Measurements from ENCODE around the gene CAMSAP2.

The CAMSAP2 gene, protein sequence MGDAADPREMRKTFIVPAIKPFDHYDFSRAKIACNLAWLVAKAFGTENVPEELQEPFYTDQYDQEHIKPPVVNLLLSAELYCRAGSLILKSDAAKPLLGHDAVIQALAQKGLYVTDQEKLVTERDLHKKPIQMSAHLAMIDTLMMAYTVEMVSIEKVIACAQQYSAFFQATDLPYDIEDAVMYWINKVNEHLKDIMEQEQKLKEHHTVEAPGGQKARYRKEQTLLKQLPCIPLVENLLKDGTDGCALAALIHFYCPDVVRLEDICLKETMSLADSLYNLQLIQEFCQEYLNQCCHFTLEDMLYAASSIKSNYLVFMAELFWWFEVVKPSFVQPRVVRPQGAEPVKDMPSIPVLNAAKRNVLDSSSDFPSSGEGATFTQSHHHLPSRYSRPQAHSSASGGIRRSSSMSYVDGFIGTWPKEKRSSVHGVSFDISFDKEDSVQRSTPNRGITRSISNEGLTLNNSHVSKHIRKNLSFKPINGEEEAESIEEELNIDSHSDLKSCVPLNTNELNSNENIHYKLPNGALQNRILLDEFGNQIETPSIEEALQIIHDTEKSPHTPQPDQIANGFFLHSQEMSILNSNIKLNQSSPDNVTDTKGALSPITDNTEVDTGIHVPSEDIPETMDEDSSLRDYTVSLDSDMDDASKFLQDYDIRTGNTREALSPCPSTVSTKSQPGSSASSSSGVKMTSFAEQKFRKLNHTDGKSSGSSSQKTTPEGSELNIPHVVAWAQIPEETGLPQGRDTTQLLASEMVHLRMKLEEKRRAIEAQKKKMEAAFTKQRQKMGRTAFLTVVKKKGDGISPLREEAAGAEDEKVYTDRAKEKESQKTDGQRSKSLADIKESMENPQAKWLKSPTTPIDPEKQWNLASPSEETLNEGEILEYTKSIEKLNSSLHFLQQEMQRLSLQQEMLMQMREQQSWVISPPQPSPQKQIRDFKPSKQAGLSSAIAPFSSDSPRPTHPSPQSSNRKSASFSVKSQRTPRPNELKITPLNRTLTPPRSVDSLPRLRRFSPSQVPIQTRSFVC (N-terminal part only)

DNA sequence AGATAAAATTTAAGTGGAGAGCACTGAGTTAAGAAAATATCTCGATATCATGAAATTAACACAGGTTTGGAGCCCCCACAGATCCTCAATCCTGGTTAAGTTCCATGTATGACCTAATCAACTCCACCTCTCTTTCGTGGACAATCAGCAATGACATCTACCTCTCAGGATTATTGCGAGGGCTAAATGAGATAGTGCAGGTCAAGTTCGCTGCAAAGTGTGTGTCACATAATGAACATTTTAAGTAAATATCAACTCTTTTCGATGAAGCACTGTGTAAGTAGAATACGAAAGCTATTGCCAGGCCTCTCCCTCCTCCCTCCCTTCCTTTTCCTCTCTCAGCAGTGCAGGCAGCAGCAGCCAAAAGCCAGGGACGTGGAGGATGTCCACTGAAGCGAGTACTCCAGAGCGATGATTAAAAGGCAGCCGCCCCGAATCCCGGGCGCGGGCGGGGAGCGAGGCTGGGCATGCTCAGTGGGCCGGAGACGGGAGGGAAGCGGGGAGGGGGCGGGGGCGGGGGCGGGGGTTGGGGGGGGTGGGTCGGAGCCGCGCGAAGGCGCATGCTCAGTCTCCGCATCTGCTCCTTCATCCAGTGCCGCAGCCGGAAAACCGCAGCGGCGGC, at the start of gene CAMSAP2:
Gene CAMSAP2, plus strand, starts transcription at position 567 of the 622 bp plus-strand sequence. CDS start 935 bp downstream, outside the sequence.
- DNase-seq = peak; percentile 72

DNA sequence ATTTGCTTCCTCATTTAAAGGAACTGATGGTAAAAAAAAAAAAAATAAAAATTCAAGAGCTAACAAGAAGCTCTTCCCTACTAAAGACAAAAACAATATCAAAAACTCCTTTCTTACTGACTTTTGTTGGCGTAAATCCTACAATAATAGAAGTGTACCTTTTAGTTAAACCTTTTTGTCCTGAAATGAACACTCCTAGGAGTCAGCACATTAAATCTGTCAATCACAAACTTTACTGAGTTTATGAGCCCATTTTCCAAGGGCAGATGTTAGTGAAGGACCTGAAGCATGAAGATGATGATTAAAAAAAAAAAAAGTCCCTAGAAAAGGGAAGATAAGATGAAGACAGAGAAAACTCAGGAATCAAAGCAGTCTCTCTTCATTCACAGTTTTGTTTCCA, 46.4 kb upstream of the CAMSAP2 start:
- no peak for DNase-seq

DNA sequence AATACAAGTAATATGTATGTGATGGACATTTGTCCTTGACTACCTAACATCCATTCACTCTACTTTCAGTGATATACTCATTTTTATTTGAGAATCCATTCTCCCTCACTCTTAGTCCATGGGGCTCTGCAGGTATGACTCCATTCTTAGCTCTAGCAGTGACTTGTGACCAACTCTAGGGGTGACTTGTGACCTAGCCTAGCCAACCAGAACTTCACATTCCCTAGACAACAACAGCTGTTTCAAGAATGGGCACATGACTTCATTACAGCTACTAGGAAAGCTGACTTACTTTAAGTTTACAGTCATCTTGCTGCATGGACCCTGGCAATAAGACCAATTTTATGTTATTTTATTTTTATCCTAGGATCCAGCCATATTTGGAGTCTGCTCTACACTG, 45.4 kb upstream of the CAMSAP2 start:
- no peak for DNase-seq

DNA sequence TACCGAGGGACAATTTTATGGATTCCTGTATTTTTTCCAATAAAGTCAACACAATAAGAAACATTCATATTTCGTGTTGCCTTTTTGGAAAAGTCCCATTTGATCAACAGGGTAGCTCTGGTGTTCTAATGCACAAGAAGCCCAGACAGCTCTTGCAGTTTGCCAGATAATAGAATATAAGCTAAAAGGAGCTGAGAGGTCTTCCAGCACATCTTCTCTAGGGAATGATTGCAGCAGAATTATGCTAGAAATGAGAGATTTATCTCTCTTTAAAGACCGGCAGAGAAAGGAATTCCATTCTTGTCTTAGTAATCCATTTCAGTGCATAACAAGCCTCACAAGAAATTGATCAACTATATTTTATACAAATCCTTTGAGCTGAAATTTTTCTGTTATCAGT, 44.0 kb upstream of the CAMSAP2 start:
- no peak for DNase-seq

DNA sequence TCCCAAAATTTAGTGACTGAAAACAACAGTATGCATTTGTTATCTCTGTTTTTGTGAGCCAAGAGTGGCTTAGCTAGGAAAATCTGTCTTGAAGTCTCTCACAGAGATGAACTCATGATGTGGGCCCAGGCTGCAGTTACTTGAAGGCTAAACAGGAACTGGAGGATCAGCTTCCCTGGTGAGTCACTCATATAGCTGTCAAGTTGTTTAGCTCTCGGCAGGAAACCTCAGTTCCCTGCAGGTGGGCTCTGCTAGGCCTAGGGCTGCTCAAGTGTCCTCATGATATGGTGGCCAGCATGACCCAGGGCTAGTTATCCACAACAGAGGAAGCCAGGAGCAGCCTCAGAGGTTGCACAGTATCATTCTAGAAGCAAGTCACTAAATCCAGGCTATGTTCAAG, 38.8 kb upstream of the CAMSAP2 start:
- DNase-seq = no peak

DNA sequence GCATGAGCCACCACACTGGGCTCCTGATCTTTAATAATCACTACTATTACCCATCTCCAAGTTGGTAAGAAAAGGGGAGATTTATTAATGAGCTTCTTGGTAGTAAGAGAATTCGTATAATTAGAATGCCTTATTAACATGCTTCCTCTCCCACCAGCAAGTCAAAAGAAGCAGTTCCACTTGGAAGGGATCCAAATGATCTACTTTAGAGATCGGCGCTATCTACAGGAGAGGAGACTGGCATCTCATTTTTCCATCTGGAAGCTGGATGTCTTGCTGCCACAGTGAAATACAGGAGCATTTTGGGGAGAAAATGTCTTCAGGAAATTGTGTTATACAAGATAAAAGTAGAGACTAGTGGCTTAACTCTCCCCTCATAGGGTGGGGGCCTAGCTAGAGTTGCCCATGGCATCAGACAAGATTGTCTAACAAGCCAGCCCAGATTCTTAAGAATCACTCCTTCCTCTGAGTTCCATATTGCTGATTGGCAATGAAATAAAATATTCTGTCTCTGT, 33.6 kb upstream of the CAMSAP2 start:
- no peak for DNase-seq

DNA sequence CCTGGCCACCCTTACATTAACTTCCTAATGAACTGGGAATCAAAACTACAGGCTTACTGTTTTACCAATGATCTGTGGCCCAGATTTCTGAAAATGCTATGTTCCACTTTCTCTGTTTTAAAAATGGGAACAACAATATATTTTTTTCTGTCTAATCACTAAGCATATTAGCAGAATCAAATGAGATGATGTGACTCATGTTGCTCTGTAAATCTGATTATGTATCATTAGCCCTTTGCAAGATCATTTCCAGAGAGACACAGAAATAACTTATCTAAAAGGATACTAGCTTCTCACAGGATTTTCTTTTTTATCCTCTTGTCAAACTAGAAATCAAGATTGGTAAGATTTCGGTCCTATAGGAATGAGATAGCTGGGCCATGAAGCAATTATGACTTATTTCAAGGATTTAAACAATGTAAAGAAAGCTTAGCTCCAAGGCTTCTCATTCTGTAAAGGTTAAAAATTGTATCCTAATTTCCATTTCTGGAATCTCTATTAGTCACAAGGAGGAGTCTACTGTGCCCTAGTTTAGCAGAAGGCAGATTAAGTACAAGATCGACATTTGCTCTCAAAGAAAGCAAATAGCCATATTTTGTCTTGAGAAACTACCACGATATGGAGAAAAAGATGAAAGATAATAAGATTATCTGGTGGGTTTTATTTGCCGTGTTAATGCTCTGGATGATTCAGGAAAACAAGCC, 32.4 kb upstream of the CAMSAP2 start:
- DNase-seq = no peak

DNA sequence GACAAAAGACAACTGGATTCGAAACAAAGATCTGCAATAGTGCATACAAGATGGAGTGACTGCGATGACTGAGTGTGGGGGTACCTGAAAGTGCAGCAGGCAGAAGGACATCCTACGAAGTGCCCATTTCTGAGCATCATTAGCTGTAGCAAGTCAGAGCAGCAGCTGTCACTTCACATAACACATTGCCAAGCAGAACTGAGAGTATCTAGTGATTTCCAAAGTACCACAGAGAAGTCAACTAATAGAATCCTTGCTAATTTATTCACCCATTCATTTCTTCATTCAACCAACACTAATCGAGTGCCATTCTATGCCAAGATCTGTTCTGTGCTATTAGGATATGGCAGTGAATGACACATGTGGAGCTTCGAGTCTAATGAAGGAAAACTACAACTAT, 31.6 kb upstream of the CAMSAP2 start:
- DNase-seq = no peak

DNA sequence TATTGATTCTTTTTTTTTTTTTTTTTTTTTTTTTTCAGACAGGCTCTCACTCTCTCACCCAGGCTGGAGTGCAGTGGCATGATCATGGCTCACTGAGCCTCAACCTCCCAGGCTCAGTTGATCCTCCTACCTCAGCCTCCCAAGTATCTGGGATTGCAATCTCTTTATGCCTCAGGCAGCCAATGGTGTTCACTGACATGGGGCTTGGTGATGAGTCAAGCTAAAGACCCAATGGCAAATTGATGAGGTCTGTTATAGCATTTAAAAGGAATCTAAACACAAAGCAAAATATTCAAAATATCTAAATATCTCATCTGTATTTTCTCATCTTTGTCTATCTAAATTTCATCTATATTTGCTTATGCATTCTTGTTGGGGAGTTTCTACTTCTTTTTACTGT, 30.5 kb upstream of the CAMSAP2 start:
- no peak for DNase-seq

DNA sequence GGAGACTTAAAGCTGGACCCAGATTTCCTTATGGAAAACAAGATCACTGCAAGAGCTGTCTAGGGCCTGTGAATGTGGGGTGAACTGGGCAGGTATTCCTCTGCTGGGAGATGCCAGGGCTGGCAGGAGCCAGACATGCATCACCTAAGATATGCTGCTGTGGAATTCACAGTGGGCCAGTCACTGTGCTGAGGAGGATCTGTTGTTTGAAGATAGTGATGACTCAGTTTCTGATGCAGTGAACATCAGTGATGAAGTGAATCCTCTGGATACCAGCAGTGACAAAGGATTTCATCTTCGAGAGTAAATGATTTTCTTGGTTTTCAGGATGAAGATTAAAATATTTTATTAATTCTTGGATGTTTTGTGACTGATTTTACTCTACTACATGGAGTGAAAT, 29.9 kb upstream of the CAMSAP2 start:
- DNase-seq = no peak

DNA sequence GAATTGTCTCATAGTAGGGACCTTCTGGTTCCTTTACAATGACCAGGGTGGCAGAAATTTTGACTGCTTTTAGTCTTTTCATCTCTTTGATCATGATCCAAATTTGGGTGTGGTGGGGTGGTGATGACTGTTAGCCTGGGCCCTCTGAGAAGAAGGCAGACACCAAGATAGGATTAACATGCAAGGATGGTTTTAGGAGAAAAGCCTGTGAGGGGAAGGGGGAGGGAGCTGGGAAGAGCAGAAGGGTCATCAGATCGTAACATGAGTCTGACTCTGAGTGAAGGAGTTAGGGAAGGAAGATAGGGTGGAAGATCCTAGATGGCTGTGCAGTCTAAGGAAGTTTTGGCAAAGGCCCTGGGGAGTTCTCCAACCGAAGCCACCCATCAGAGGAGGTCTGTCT, 28.5 kb upstream of the CAMSAP2 start:
- DNase-seq = no peak

DNA sequence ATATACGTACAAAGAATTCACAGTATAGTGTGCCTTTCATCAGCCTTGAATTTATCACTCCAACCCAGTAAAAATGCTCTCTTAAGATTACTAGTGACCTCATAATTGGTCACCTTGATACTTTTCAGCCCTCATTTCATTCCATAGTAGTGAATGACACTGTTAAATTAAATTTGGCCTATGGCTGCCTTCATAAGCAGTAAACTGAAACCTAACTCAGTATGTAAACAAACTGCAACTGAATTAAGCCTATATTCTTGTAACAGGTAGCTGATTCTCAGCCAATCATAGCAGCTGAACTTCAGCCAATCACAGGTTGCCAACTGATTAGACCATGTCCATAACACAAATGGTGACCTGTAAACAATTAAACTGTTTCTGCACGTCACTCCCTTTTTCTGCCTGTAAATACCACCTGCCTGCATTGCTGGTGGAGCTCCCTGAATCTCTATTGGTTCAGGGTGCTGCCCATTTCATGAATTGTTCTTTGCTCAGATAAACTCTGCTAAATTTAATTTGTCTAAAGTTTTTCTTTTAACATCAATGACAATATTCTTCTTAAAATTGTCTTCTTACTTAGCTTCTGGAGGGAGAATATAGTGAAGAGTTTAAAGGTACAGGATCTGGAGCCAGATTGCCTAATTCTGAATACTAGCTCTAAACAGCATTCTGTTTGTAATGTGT, 24.0 kb upstream of the CAMSAP2 start:
- no peak for DNase-seq

DNA sequence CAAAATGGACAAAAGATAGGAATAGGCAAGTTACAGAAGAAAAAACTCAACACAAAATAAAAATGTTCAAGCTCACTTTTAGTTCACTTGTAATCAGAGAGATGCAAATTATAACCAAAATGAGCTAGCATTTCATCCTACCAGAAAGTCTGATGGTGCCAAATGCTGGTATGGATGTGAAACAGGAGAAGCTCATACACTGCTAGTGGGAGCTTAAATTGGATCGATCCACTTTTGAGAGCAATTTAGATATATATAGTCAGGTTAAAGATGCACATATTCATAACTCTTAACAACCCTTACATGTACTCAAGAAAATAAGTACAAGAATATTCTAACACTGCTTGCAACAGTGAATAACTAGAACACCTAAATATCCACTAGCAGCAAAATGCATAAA, 18.5 kb upstream of the CAMSAP2 start:
- no peak for DNase-seq

DNA sequence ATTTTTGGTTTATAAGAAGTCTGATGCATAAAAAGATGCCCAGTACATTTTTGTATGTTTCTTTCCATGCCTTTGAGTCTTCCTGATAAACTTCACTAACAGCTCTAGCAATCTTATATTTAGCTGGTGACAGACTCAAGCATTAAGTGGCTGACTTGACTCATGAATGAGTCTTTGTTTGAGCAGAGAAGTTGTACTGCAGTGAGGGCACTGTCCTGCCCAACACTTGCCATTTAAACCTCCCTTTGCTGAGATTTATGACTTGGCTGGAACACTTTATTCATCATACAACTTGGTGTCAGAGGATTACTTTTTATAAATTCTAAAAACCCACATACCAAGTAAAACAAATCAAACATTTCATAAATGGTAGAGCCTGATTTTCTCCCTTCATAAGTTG, 14.6 kb upstream of the CAMSAP2 start:
- no peak for DNase-seq

DNA sequence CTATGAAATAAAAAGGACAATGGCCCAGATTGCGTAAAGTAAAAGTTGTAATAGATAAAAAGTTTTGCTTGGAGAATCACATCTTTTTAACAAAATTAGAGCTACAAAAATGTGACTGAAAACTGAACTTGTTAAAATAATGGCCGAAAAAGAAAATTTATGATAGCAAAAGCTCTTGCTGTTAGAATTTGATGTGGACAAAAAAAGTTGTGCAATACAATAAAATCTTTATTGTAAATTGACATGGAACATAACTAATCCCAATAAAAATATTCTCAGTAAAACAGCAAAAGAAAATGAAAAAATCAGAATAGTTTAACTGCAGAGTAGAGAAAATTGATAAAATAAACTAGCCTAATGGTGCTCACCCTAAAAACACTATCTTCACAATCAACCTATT, 11.4 kb upstream of the CAMSAP2 start:
- no peak for DNase-seq

DNA sequence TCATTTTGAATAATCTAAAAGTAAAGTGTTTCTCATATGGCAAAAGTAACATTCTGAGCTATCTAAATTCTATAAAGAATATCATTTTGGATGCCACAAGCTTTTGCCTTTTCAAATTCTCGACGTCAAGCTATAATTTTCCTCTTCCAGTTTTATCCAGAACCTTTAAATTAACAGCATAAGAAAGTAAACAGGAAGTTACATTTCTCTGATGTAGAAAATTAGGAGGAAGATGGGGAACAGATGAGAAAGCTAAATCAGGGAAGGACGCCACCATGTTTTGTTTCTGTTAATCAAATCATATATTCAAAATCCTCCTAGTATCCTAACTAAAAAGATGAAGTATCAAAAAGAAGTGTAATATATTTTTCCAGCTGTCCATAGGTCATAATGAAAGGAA, 8.8 kb upstream of the CAMSAP2 start:
- no peak for DNase-seq

DNA sequence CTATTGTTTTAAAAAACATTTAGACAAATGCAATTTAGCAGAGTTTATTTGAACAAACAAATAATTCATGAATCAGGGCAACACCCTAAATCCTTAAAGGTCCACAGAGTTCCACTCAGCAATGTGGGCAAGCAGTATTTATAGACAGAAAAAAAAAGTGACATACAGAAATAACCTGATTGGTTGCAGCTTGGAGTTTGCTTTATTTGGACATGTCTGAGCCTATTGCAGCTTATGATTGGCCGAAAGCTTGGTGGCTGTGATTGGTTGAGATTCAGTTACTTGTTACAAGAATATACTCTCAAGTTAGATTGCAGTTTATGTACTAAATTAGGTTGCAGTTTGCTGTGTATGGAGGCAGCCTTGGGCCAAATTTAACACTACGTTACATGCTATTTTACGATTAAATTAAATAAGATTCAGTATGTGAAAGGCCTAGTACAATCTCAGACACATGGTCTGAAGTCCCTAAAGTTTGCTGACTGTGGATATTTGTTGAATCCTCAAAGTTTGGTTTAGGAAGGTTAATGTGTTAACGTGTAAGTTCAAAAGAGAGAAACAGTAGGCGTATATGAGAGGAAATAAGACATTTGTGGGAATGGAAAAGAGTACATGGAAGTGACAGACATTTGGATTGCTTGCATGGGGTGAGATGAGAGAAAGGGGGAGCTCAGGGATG, 6.9 kb upstream of the CAMSAP2 start:
- DNase-seq = no peak

DNA sequence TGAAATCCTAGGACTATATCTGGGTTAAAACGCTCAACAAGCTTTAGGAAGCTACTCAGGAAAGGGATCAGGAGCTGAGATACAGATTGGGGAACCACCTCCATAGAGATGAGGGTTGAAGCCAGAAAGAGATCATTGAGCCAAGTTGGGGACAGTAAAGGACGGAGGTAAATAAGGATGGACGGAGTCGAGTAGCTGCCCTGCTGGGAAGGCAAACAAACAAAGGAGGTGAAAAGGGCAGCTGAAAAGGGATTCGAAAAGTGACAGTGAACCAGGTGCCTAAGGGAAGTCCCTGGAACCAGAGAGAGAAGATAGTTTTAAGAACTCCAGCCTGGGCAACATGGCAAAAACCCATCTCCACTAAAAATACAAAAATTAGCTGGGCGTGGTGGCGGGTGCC, 6.3 kb upstream of the CAMSAP2 start:
- DNase-seq = no peak

DNA sequence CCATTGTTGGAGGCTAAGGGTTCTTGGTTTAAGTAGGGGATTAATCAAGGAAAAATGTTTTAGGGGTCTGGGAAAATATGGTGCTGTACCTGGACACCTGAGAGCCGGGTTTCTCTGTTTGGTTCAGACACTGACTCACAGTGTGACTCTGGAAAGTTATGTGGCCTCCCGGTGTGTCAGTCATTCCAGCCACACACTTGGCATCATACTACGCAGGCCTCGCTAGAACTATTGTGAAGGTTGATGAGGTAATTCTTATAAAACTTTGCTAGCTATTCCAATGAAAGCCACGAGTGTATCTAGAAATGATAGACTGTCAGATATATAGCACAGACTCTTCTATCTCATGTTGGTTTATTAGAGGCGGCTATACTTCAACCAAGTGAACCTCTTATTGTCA, 4.8 kb upstream of the CAMSAP2 start:
- no peak for DNase-seq

DNA sequence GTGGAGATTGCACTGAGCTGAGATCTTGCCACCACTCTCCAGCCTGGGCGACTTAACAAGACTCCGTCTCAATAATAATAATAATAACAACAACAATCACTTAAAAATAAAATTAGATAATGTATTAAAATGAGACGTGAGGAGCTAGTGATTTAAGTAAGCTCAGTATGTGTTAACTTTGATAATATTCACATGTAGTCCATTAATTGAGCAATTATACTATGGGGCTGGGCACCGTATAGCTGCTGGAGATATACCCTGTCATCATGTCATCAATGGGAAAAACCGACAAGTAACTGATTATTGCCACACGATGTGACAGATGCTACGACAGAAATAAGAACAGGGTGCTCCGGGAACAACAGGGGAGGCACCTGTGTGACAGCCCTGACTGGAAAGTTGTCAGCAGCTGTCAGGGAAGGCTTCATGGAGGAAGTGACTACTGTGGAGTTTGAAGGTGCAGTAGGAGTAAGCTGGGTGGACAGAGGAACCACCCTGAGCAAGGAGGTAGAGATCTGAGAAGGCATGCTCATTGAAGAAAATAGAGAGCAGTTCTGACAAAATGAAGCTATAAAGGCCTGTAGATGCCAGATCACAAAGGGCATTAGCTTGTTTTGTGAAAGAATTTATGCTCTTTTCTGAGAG, 924 bp upstream of the CAMSAP2 start:
- DNase-seq = no peak
